Peyer's patch (tissue), 4 donors: Measurements from ENCODE around the gene FXYD7. TPM values are rescaled to one million over a fixed set of nuclear protein-coding genes. Genes with fewer than 3 reads are reported as not detected.

ENCODE experiments used
- DNase-seq, 3 donors: peaks; one replicate each; pipeline ENCODE4 v3.0.0-alpha.2; 2017 to 2019
- H3K27ac ChIP-seq, 4 donors: fragments of 200-600 bp; sonication (generic); one replicate each; pipeline ENCODE4 v1.5.1; 2016 to 2019
- H3K27me3 ChIP-seq, 2 donors: fragments of 200-600 bp; sonication (generic); one replicate each; pipeline ENCODE4 v1.5.1; 2019
- H3K36me3 ChIP-seq, 3 donors: fragments of 200-600 bp; sonication (generic); one replicate each; pipeline ENCODE4 v1.5.1; 2016 to 2019
- H3K4me1 ChIP-seq, 4 donors: fragments of 200-600 bp; sonication (generic); one replicate each; pipeline ENCODE4 v1.5.1; 2016 to 2019
- H3K4me3 ChIP-seq, 4 donors: fragments of 200-600 bp; sonication (generic); 1 replicate in 3 of 4; 2 replicates in 1 of 4; pipeline ENCODE4 v1.5.1; 2016 to 2019; ENCODE audit warnings: mild to moderate bottlenecking in 1 of 4
- H3K9me3 ChIP-seq, 4 donors: fragments of 200-600 bp; sonication (generic); one replicate each; pipeline ENCODE4 v1.5.1; 2016 to 2019; ENCODE audit warnings: mild to moderate bottlenecking in 1 of 4
- POLR2A ChIP-seq, 2 donors: fragments of 450-650 bp; IDR thresholded peaks; one replicate each; pipeline ENCODE4 v1.5.1; 2017; ENCODE audit warnings: antibody characterized with exemption in 2 of 2, mild to moderate bottlenecking in 2 of 2, moderate library complexity in 2 of 2
- total RNA-seq, 4 donors: library from RNA; depleted of rRNA; stranded (reverse); fragments of >200 nt; gene quantifications; one replicate each; pipeline ENCODE4 v1.1.0, GENCODE V29; 2016
- TF ChIP-seq, protein P1 (sequence below), 6 experiments: fragments of 450-650 bp in 4 of 6; fragments of 200-600 bp in 2 of 6; sonication (generic) in 1 of 6; IDR thresholded peaks; one replicate each; pipeline ENCODE4 v1.5.1; 2017 to 2019; ENCODE audit warnings: antibody characterized with exemption in 6 of 6, mild to moderate bottlenecking in 3 of 6, moderate library complexity in 1 of 6

FXYD7 gene
- total RNA-seq, 4 donors from 2014 or later = not detected

DNA sequence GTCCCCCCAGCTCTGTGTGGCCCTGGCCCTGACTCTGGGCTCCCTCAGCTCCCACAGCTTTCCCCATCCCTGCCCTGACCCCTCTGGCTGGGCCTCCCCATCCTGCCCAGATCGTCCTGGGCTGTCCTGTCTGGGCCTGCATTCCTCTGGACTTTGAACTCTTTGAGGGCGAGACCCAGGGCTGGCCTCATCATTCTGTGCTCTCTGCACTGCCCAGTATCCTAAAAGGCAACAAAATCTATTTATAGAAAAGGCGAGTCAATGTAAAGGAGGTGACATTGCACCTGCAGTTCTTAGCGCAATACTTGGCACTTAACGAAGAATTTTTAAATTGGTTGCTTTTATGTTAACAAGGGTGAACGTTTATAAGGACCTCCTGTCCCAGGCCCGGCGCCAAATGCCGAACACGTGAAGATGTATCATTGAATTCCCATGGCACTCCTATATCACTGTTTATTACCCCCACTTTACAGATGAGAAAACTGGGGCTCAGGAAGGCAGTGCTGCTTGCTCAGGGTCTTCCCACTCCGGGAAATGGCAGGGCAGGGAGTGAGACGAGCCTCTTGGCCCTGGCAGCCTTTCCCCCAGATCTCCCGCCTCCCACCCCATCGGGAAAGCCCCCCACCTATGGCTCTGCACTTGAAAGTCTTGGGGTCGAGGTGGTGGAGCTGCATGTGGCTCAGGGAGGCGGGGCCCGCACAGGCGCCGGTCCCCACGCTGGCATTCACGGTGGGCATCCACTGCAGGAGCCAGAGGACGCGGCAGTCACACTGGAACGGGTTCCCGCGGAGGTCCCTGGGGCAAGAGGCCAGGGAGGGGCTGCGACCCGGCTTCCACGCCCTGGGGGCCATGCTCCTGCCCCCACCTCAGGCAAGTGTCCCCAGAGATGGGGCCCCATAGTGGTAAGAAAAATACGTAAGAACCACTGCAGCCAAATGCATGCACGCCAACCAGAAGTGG is 12.0 kb upstream of the FXYD7 start:
- TF ChIP-seq, protein P1, sequence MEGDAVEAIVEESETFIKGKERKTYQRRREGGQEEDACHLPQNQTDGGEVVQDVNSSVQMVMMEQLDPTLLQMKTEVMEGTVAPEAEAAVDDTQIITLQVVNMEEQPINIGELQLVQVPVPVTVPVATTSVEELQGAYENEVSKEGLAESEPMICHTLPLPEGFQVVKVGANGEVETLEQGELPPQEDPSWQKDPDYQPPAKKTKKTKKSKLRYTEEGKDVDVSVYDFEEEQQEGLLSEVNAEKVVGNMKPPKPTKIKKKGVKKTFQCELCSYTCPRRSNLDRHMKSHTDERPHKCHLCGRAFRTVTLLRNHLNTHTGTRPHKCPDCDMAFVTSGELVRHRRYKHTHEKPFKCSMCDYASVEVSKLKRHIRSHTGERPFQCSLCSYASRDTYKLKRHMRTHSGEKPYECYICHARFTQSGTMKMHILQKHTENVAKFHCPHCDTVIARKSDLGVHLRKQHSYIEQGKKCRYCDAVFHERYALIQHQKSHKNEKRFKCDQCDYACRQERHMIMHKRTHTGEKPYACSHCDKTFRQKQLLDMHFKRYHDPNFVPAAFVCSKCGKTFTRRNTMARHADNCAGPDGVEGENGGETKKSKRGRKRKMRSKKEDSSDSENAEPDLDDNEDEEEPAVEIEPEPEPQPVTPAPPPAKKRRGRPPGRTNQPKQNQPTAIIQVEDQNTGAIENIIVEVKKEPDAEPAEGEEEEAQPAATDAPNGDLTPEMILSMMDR (IDR thresholded peaks at IDR 0.05) = no peak
- peak in 1 of 2 donors; percentile 51 for TF ChIP-seq POLR2A (IDR thresholded peaks at IDR 0.05)
- peak in 1 of 3 donors; percentile 88 for DNase-seq
- H3K36me3 ChIP-seq = no peaks in the 10 kb centered on the region
- no peaks in the 10 kb centered on the region for H3K27me3 ChIP-seq
- H3K4me3 ChIP-seq = no peak overlapping the region
- H3K4me1 ChIP-seq = peaks cover 0 to 31% (median 0%) of the 10 kb centered on the region in 4 donors
- H3K27ac ChIP-seq = peak overlapping the region in 3 of 4 donors; percentile 24 to 95 (median 83)
- H3K9me3 ChIP-seq = no peaks in the 10 kb centered on the region

DNA sequence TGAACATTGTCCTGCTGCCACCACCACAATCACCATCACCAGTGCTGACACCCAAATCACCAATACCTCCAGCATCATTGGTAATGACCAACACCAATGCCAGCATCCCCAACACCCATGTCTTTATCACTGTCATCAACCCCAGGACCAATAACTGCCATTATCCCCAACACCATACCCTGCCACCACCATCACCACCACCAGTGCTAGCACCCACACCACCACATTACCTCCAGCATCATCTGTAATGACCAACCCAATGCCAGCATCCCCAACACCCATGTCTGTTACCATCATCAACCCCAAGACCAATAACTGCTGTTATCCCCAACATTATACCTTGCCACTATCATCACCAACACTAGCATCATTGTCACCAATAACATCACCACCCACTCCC is 10.8 kb upstream of the FXYD7 start:
- Histone ChIP-seq H3K27ac (peak overlapping the region in 1 of 4 donors; percentile 95), H3K27me3 (no peaks in the 10 kb centered on the region), H3K9me3 (no peaks in the 10 kb centered on the region), H3K4me3 (no peak overlapping the region), H3K36me3 (no peaks in the 10 kb centered on the region), H3K4me1 (peaks cover 0 to 38% (median 0%) of the 10 kb centered on the region in 4 donors)
- TF ChIP-seq POLR2A (IDR thresholded peaks at IDR 0.05) = no peak
- TF ChIP-seq, protein P1 (IDR thresholded peaks at IDR 0.05) = no peak
- no peak for DNase-seq

DNA sequence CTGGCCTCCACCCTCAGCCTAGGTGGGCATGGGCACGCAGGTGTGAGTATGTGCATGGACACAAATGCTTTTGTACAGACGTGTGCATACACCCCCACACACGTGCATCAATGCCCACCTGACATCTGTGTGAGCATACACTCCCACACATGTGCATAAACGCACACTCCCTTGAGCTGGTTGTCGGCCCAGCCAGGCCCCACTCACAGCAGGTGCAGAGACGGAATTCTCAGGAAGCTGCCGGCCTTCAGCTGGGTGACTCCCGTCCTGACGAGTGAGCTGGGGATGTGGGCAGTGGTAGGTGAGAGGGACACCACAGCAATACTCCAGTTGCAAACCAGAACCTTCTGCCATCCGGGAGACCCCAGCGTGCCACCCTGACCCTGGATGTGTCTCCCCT is 9.2 kb upstream of the FXYD7 start:
- Histone ChIP-seq H3K9me3 (no peaks in the 10 kb centered on the region), H3K4me1 (peaks cover 0 to 39% (median 0%) of the 10 kb centered on the region in 4 donors)

DNA sequence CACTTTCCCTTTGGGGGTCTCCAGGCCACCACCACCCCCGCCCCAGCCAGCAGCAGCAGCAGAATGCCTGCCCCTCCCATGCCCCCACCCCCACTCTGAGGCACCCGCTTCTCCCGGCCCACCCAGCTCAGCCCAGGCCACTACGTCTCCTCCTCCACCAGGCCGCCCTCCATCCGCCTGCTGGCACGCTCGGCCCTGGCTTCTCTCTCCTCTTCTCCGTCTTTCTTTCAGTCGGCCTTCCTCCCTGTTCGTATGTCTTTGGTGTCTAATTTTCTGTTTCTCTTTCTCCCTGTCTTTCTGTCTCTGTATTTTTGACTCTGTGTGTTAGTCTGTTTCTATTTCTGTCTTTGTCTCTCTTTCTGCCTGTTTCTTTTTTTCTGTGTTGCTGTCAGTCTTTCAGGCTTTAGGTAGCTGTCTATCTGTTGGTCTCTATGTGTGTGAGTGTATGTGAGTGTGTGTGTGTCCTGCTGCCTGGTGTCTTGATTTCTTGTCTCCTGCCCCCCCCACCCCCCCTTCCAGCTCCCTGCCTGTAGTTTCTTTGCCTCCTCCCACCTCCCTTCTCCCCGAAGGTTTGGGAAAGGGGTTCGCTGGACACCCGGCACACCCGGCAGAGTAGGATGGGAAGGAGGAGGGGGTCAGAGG is 8.3 kb upstream of the FXYD7 start, which contains the start of gene LGI4:
TSS of gene LGI4 (minus strand) at position 459 of the 642 bp plus-strand sequence. CDS start at position 80, 379 bp downstream.
- no peak for TF ChIP-seq POLR2A (IDR thresholded peaks at IDR 0.05)
- TF ChIP-seq, protein P1 (IDR thresholded peaks at IDR 0.05) = no peak
- Histone ChIP-seq H3K4me3 (peak within 1 kb of the TSS in 2 of 4 donors; percentile 22 to 33), H3K36me3 (no peaks in the 10 kb centered on the region), H3K9me3 (no peaks in the 10 kb centered on the region), H3K27ac (peak within 1 kb of the TSS in 2 of 4 donors; percentile 26 to 84), H3K27me3 (no peaks in the 10 kb centered on the region), H3K4me1 (peaks cover 0 to 37% (median 0%) of the 10 kb centered on the region in 4 donors)
- DNase-seq = no peak

More for the DNA sequence above, 9.2 kb upstream of the FXYD7 start:
- DNase-seq = no peak
- peak overlapping the region in 2 of 4 donors; percentile 26 to 46 for H3K27ac ChIP-seq
- H3K4me3 ChIP-seq = peak overlapping the region in 1 of 4 donors; percentile 22
- TF ChIP-seq, protein P1 (IDR thresholded peaks at IDR 0.05) = no peak
- TF ChIP-seq POLR2A (IDR thresholded peaks at IDR 0.05) = no peak
- no peaks in the 10 kb centered on the region for H3K36me3 ChIP-seq
- H3K27me3 ChIP-seq = no peaks in the 10 kb centered on the region

DNA sequence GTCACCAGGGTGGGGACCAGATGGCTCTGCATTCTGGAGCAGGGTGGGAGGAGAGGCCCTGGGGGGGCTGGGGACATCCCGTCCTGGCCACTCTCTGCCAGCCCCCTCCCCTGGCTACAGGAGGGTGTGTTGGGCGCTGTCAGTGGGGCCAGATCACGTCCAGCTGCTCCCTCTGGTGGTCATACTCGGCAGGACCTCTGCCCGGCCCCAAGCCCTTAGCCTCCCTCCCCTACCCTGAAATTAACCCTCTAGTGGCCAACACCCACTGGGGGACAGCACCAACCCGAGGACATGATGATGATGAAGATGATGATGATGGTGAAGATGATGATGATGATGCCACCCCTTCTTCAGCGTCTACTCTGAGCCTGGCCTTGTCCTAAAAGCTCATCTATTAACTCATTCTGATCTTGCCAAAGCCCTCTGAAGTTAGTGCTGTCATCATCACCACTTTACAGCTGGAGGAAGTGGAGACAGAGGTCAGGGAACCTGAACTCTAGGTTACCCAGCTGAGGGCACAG is 7.6 kb upstream of the FXYD7 start:
- peak overlapping the region in 2 of 4 donors; percentile 22 to 33 for H3K4me3 ChIP-seq
- H3K36me3 ChIP-seq = no peaks in the 10 kb centered on the region
- H3K9me3 ChIP-seq = no peaks in the 10 kb centered on the region
- DNase-seq = peak; percentile 50 to 89 (median 85)
- peak overlapping the region in 2 of 4 donors; percentile 26 to 84 for H3K27ac ChIP-seq
- no peak for TF ChIP-seq POLR2A (IDR thresholded peaks at IDR 0.05)
- TF ChIP-seq, protein P1 (IDR thresholded peaks at IDR 0.05) = peak; percentile 68 to 93 (median 84)
- no peaks in the 10 kb centered on the region for H3K27me3 ChIP-seq
- peaks cover 0 to 40% (median under 1%) of the 10 kb centered on the region in 4 donors for H3K4me1 ChIP-seq
